Hepatocyte (in vitro differentiated cells): ENCODE data around the gene GULP1. TPM values are rescaled to one million over a fixed set of nuclear protein-coding genes. Genes with fewer than 3 reads are reported as not detected.
A peak's percentile ranks its signal among the peaks of the same experiment; 100 is the strongest.

Experiments
- DNase-seq: peaks from one replicate; pipeline ENCODE4 v3.0.0-alpha.2; 2016; ENCODE audit warnings: low spot score
- H2AFZ ChIP-seq: fragments of 200-600 bp; sonication (generic); 2 replicates; pipeline ENCODE4 v1.6.0; 2016; ENCODE audit warnings: antibody characterized with exemption, mild to moderate bottlenecking
- H3K27ac ChIP-seq: fragments of 200-600 bp; sonication (generic); 2 replicates; pipeline ENCODE4 v1.5.1; 2016; ENCODE audit warnings: mild to moderate bottlenecking
- H3K27me3 ChIP-seq: fragments of 200-600 bp; sonication (generic); 2 replicates; pipeline ENCODE4 v1.6.1; 2016
- H3K36me3 ChIP-seq: fragments of 200-600 bp; sonication (generic); replicated peaks from 2 replicates; pipeline ENCODE4 v1.5.1; 2016; ENCODE audit warnings: low read depth; ENCODE audit not compliant: insufficient read depth
- H3K4me1 ChIP-seq: fragments of 200-600 bp; sonication (generic); 2 replicates; pipeline ENCODE4 v1.5.1; 2016; ENCODE audit warnings: mild to moderate bottlenecking, moderate library complexity; ENCODE audit not compliant: insufficient read depth
- H3K4me2 ChIP-seq: fragments of 200-600 bp; sonication (generic); 2 replicates; pipeline ENCODE4 v1.6.0; 2016
- H3K4me3 ChIP-seq: fragments of 200-600 bp; sonication (generic); 2 replicates; pipeline ENCODE4 v1.5.1; 2016; ENCODE audit warnings: mild to moderate bottlenecking
- H3K79me2 ChIP-seq: fragments of 200-600 bp; sonication (generic); 2 replicates; pipeline ENCODE4 v1.6.0; 2017; ENCODE audit warnings: mild to moderate bottlenecking
- H3K9me2 ChIP-seq: fragments of 200-600 bp; sonication (generic); replicated peaks from 2 replicates; pipeline ENCODE4 v1.6.0; 2017; ENCODE audit warnings: mild to moderate bottlenecking; ENCODE audit not compliant: insufficient read depth
- H3K9me3 ChIP-seq: fragments of 200-600 bp; sonication (generic); 2 replicates; pipeline ENCODE4 v1.5.1; 2016; ENCODE audit warnings: low read depth, mild to moderate bottlenecking
- H4K20me1 ChIP-seq: fragments of 200-600 bp; sonication (generic); 2 replicates; pipeline ENCODE4 v1.6.0; 2016; ENCODE audit warnings: mild to moderate bottlenecking; ENCODE audit not compliant: insufficient read depth, poor library complexity, severe bottlenecking
- CTCF ChIP-seq: fragments of 200-600 bp; sonication (generic); IDR thresholded peaks from 2 replicates; pipeline ENCODE4 v1.5.1; 2016; ENCODE audit warnings: antibody characterized with exemption, mild to moderate bottlenecking; ENCODE audit not compliant: poor library complexity
- EZH2 ChIP-seq: fragments of 200-600 bp; sonication (generic); IDR thresholded peaks from 2 replicates; pipeline ENCODE4 v1.6.1; 2016; ENCODE audit warnings: antibody characterized with exemption, mild to moderate bottlenecking, borderline replicate concordance
- EZH2phosphoT487 ChIP-seq: fragments of 200-600 bp; sonication (generic); IDR thresholded peaks from one replicate; pipeline ENCODE4 v1.6.1; 2018; ENCODE audit warnings: antibody characterized with exemption, mild to moderate bottlenecking, low read depth, moderate library complexity; ENCODE audit not compliant: unreplicated experiment, severe bottlenecking
- WGBS: methylation state at CpG from one replicate; pipeline ENCODE4 v1.1.6; 2016; ENCODE audit warnings: low lambda C conversion rate; ENCODE audit errors: missing lambda C conversion rate; 5-methylcytosine and 5-hydroxymethylcytosine counted together
- polyA plus RNA-seq: library from polyadenylated mRNA; unstranded; fragments of >200 nt; fragmentation: Nextera tagmentation; extraction: Ambion mirVana; gene quantifications from 2 replicates; pipeline ENCODE4 v1.2.1, GENCODE V29; 2016
- total RNA-seq: library from RNA; depleted of rRNA; stranded (reverse); fragments of >200 nt; gene quantifications from 2 replicates; pipeline ENCODE4 v1.2.3, GENCODE V29; 2014

The GULP1 gene
- total and polyA plus RNA-seq, 2 experiments from 2014 or later: 55.6 to 135 TPM

GRCh38 chr2:188285049-188285448 lies 6.6 kb upstream of the GULP1 start:
- H3K27me3 ChIP-seq: no peaks in the 10 kb centered on the region
- H3K27ac ChIP-seq: no peak overlapping the region
- H2AFZ ChIP-seq: no peak overlapping the region
- no peak for DNase-seq
- no peaks in the 10 kb centered on the region for H3K4me1 ChIP-seq
- H3K4me3 ChIP-seq: no peak overlapping the region
- WGBS: 91% methylated on average over 5 of the region's 5 CpGs
- no peaks in the 10 kb centered on the region for H3K9me2 ChIP-seq
- H3K4me2 ChIP-seq: no peak overlapping the region
- H3K36me3 ChIP-seq: no peaks in the 10 kb centered on the region
- no peak for TF ChIP-seq EZH2phosphoT487
- no peak for TF ChIP-seq CTCF
- no peak for TF ChIP-seq EZH2
- H3K9me3 ChIP-seq: no peaks in the 10 kb centered on the region
- no peaks in the 10 kb centered on the region for H3K79me2 ChIP-seq
- no peaks in the 10 kb centered on the region for H4K20me1 ChIP-seq

GRCh38 chr2:188285774-188286173 lies 5.9 kb upstream of the GULP1 start:
- no peak overlapping the region for H3K4me3 ChIP-seq
- TF ChIP-seq EZH2phosphoT487: no peak
- TF ChIP-seq CTCF: no peak
- TF ChIP-seq EZH2: no peak
- H3K9me3 ChIP-seq: no peaks in the 10 kb centered on the region
- no peak overlapping the region for H3K27ac ChIP-seq
- no peaks in the 10 kb centered on the region for H4K20me1 ChIP-seq
- no peaks in the 10 kb centered on the region for H3K79me2 ChIP-seq
- no peak overlapping the region for H3K4me2 ChIP-seq
- peaks cover 3% of the 10 kb centered on the region for H3K4me1 ChIP-seq
- DNase-seq: no peak
- WGBS: 82% methylated on average over 2 of the region's 2 CpGs
- H3K9me2 ChIP-seq: no peaks in the 10 kb centered on the region
- no peak overlapping the region for H2AFZ ChIP-seq
- no peaks in the 10 kb centered on the region for H3K36me3 ChIP-seq
- H3K27me3 ChIP-seq: no peaks in the 10 kb centered on the region

GRCh38 chr2:188291142-188291616 lies 495 bp upstream of the GULP1 start:
- TF ChIP-seq EZH2 (no peak), EZH2phosphoT487 (no peak)
- Histone ChIP-seq H3K27ac (peak overlapping the region; percentile 99), H3K4me2 (peak overlapping the region; percentile 83), H4K20me1 (no peaks in the 10 kb centered on the region), H3K4me3 (peak overlapping the region; percentile 83), H3K79me2 (peaks cover 28% of the 10 kb centered on the region), H2AFZ (peak overlapping the region; percentile 7), H3K4me1 (peaks cover 5% of the 10 kb centered on the region), H3K27me3 (no peaks in the 10 kb centered on the region), H3K9me2 (no peaks in the 10 kb centered on the region), H3K9me3 (no peaks in the 10 kb centered on the region), H3K36me3 (no peaks in the 10 kb centered on the region)
- 3% methylated on average over 12 of the region's 12 CpGs for WGBS
- peak; percentile 54 for DNase-seq

GRCh38 chr2:188292348-188293239 lies 920 bp downstream of the GULP1 start:
- H3K36me3 ChIP-seq: no peaks in the 10 kb centered on the region
- no peaks in the 10 kb centered on the region for H3K9me3 ChIP-seq
- H3K4me2 ChIP-seq: peak overlapping the region; percentile 83
- H3K27me3 ChIP-seq: no peaks in the 10 kb centered on the region
- peak overlapping the region; percentile 83 for H3K4me3 ChIP-seq
- peak; percentile 90 for DNase-seq
- H2AFZ ChIP-seq: peak overlapping the region; percentile 7
- H3K4me1 ChIP-seq: peaks cover 5% of the 10 kb centered on the region
- WGBS: 1% methylated on average over 54 of the region's 54 CpGs
- no peaks in the 10 kb centered on the region for H4K20me1 ChIP-seq
- H3K79me2 ChIP-seq: peaks cover 42% of the 10 kb centered on the region
- TF ChIP-seq CTCF (no peak), EZH2phosphoT487 (no peak), EZH2 (no peak)
- peak overlapping the region; percentile 99 for H3K27ac ChIP-seq
- H3K9me2 ChIP-seq: no peaks in the 10 kb centered on the region
